Activated CD4-positive, alpha-beta T cell treated with anti-CD3 and anti-CD28 coated beads, Interleukin-2, amount 50 U/mL, for 16 hours (primary cell): Measurements from ENCODE around the gene C4orf50.

Experiments
- DNase-seq: peaks from one replicate; pipeline ENCODE4 v3.0.0-alpha.2; 2020

The C4orf50 gene

DNA sequence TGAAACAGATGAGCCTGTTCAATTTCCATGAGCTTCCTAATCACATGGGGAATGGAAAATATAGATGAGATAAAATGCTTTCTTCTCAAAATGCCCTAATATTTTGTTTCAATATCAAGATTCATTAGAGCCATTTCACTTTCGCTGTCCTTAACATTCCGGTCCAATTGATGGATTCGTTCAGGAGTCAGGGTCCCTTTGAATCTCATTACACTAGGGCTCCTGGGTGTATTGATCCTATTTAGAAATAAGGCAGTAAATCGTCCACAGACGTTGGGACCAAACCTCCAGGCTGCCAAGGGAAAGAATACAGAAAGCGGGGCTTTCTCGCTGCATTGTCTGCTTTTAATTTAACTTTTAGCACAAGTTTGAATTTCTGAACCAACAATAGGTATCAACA is 104.8 kb downstream of the C4orf50 start:
- no peak for DNase-seq

DNA sequence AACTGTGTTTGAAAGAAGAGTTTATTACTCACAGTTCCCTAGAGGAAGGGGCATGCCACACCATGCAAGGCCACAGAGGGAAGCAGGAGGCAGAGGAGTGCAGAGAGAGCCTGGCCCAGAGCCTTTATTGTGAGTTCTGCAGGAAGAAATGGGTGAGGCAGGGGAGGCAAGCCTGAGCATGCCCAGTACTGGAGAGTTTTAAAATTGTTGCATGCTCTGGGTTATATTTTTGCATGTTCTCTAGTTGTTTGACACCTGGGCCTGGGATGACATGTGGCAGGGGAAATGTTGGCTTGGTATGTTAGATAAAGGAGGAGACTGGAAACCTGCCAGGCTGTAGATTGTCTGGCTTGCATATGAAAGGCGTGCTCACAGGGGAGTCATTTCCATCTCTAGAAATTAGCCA is 105.6 kb downstream of the C4orf50 start:
- DNase-seq, result no peak

DNA sequence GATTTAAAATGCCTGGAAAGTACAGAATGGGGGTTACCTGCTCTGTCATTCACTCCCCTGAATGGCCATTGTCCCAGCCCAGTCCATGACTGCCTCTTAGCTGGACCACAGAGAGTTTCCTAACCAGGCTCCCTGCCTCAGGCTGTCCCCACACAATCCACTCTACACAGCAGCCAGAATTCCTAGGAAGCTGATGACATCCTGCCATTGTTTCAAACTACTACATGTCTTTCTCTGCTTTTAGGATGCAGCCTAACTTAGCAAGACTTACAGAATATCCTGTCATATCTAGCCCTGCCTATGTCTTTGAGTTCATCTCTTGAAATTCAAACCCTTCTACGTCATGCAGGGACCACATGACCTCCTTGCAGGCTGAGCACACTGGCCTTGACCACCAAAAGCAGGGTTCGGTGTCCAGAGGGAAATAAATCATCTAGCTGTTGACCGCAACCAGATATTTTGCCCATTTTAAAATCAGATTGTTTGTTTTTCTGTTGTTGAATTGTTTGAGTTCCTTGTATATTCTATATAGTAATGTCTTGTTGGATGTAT is 109.3 kb downstream of the C4orf50 start:
- DNase-seq, result no peak

DNA sequence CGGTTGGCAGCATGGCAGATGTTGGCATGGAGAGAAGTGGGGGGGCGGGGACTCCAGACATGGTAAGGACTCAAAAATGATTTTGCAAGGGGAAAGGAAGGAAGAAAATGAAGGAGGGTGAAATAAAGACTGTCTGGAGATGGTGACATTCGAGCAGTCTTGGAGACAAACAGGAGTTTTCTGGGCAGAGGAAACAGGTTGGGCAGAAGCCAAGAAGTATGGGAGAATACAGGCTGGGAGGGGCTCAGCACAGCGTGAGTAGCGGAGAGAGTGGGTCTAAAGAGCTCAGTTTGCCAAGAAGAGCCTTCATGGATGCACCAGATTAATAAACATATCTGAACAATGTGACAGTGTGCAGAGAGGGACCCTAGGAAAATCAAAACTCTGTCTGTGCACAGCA is 112.0 kb downstream of the C4orf50 start:
- DNase-seq, result no peak

DNA sequence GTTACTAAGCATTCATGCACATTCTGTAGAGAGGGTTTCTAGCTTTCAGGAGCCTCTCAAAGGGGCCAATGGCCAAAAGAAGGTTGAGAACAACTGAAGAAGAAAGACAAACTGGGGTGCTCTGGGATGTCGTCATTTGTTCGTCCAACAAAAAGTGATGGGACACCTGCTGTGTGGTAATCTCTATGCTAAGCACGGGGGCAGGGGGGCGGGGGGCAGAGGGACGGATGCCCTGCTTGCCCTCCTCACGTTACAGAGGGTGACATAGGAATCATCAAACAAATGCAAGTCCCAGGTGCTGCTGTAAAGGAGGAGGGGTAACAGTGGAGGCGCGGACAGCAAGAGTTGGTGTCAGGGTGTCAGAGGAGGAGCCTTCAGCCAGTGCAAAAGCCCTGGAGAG is 112.5 kb downstream of the C4orf50 start:
- no peak for DNase-seq

DNA sequence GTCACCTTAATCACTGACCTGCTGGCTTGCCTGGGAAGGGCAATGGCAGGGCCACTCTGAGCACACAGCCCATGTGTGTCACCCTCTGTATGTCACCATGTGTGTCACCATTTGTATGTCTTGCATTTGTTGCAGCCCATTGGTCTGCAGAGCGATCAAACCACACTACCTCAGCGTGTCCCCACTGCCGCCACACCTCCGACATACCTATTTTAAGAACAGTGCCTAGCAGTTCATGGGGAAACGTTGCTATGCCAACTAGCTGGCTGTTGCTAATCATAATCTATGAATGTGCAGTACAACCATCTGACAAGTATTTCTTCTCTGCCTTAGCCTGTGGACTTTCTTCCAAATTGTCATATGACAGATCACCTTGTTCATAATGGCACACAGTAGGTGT is 117.4 kb downstream of the C4orf50 start:
- no peak for DNase-seq

DNA sequence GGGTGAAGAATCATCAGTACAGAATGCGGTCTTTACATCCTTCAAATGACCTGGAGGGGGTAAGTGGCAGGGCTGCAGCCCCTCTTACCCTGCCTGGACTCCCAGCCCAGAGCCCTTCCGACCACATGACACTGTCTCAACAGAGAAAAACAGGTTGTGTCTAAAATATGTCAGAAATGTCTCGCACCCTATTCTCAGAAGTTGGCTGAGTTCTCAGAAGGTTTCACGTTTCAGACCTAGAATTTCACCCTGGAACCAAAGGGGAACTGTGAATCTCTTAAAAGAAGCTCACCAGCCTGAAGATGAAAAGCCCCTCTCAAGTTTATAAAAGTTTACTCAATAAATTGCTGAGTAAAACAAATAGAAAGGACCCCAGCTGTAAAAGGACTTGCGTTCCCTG is 118.3 kb downstream of the C4orf50 start:
- no peak for DNase-seq

DNA sequence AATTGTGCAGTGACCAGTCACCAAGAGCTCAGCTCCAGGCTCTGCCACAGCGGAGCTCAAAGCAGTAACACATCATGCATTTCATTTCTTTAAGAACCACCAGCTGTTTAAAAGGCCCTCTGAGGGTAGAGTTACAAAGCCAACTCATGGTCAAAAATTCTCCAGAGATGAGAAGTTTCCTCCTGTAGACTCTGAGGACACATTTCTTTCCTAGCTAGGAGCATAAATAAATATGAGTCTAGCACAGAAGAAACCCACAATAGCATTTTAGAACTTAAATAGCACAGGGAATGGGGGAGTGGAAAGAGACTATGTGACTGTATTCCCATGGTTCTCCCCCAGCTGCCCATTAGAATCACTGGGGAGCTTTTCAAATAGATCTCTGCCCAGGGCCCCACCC is 118.8 kb downstream of the C4orf50 start:
- DNase-seq, result no peak

DNA sequence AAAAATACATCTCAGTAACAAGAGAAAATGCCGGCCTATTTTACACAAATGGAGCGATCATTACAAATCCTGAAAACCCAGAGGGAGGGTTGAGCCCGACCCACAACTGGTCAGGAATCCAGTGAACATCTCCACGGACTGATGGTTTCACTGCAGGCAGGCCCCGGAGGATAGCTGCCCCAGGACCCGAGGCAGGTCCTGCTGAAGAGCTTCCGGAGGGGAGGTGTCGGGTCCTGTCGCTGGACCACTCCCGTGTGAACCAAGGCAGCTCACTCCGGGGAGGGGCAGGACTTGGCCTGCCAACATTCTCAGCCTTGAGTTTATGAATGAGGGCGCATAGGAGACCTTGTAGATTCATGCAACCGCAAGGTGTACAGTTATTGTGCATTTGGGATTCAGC is 120.6 kb downstream of the C4orf50 start:
- no peak for DNase-seq

DNA sequence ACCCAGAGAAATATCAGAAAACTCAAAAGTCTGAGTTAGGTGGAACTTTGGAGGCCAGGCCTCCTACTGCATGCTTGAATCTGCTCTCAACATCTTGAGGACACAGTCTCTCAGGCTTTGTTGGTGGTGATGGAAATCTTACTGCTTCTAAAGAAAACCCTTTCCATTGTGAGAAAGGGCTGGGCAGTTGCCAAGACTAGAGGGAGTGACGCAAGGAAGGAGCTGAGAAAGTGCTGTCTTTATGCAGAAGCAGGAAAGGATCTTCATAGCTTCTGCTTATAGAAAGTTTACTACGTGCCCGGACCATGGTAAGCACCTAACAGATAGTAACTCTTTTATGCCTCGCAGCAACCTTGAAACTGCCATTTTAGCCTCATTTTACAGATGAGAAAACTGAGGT is 122.9 kb downstream of the C4orf50 start:
- no peak for DNase-seq

DNA sequence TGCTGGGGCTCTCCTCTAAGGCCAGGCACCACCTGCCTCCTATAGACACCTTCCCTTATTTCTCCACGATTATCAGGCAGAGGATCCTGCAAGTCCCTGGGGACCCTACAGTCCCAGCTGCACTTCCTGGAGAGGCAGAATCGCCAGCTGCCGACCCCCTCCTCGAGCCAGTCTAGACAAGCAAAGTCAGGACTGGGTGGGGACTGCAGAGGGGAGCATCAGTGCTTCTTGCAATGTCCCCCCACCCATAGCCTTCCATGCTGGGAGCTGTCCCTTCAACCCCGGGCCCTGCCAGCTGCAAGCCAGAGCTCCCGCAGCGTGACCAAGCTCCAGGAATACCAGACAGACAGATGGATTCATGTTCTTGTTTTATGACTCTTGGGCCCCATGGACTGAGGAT is 124.0 kb downstream of the C4orf50 start:
- DNase-seq, result no peak

DNA sequence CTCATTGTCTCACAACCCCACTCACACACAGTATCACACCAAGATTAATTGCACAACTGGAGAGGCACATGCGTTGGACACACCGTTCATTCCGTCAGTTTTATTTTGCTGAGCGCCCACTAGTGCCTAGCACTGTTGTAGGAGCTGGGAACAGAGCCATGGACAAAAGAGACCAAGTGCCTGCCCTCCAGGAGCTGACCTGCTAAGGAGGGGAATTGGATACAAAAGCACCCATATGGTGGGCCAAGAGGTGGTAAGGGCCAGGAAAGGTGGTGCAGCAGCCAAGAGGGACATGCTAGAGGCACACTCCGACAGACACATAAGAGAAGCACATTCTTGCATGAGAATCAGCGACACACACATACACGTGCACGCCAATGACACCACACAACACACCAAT is 124.6 kb downstream of the C4orf50 start:
- DNase-seq, result no peak

DNA sequence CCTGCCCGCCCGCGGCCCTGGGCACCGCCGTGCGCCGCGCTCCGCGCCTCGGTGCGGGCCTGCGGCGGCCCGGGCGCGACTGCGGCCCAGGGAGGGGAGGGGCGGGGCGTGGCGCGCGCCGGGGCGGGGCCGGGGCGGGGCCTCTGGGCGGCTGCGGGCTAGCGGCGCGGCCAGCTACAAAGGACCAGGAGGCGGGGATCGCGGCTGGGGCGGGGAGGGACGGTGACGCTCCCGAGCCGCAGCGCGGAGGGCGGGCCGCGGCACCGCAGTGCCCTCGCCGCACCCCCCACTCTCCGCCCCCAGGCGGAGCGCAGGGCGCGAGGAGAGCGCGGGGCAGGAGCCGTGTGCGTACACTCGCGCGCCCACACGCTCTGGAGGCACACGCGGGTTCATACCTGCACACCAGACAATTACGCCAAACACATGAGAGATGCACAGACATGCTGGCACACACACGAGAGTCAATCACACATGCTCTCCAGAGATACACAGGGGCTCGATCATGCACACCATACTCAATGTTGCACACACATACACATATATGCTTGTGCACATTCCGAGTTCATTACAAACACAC is 125.1 kb downstream of the C4orf50 start, which contains the start of gene CRMP1:
Gene CRMP1, minus strand, starts transcription at position 83 of the 577 bp plus-strand sequence. CDS start 117 bp downstream, outside the sequence.
- no peak for DNase-seq

DNA sequence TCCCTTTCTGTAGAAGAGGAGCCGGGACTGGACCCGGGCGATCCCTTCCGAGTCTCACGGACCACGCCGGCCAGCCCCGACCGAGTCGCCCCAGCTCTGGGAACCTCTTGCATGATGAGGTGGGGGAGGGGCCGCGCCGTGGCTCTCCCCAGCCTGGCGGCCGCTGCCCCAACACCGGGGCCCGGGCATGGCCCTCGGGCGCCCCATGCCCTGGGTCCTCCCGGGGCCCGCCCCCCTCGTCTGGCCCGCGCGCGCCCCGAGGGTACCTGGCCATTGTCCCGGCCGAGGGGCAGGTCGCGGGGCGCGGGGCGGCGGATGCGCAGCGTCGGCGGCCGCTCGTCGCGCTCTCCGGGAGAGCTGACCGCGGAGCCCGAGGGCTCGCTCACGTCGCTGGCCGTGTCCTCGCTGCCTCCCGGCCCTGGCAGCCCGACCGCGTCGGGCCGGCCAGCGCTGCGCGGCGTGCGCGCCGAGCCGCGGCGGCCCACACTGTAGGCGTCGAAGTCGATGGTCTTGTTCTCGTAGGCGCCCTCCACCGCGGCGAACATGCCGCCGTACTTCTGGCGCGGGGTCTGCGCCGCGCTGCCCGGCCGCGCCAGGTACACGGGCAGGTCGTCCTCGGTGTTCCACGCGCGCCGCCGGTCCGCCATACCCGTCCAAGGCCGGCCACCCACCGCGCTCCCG is 125.8 kb downstream of the C4orf50 start:
- DNase-seq, result no peak

DNA sequence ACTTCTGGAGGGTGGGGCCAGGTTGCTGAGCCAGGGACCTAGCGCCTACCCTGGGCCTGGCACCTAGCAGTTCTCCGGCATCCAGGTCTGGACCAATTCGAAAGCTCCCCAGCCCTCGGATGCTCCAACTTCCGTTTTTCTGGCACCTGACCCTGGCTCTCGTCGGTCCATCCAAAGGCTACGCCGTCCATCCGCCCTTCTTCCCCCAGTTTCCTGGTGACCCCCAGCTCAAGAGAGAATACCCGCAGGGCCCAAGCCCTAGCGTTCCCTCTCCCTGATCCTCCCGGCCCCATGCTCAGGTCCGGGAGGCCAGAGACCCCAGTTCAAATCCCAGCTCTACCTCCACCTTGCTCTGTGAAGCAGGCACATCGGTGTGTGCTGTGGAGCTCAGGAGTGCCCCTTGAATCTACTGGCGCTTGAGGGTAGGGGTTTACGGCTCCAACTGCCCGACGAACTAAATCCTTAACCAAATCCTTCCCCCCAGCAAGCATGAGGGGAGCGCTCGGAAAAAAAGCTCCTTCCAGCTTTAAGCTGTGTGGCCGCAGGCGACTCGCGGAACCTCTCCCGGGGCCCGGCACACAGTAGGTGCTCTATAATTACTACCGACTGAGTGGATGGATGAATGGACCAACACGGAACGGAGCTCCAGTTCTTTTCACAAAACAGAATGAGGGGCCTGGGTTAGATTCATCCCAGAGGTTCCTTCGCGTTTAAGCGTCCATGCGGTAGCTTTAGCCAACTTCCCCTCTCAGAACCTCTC is 126.5 kb downstream of the C4orf50 start:
- DNase-seq, result no peak

DNA sequence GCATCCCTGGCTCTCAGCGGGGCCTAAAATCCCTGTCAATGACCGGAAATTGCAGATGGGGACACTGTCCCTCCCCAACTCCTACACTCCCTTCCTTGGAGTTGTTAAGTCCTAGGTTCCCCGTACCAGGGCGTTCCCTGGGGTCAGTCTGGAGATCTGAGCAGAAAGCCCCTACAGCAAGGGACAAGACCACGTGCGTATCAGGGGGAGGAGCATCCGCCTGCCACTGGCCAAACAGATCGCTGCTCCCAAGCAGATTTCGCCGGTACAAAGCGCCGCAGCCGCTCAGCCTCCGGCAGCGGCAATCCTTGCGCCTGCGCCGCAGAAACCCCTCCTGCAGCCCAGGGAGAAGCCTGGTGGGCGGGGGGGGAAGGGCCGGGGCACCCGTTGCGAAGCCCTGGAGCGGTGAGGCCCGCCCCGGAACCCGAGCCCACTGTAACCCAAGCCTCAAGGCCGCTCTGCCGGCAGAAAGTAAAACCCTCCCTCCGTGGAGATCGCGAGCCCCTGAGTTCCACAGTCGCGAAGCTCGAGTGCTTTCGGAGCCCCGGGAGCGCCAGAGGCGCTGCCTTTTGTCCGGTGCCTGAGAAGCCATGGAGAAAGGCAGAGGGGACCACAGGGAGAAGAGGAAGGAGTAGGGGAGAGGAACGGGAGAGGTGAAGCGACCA is 128.0 kb downstream of the C4orf50 start:
- DNase-seq, result no peak

DNA sequence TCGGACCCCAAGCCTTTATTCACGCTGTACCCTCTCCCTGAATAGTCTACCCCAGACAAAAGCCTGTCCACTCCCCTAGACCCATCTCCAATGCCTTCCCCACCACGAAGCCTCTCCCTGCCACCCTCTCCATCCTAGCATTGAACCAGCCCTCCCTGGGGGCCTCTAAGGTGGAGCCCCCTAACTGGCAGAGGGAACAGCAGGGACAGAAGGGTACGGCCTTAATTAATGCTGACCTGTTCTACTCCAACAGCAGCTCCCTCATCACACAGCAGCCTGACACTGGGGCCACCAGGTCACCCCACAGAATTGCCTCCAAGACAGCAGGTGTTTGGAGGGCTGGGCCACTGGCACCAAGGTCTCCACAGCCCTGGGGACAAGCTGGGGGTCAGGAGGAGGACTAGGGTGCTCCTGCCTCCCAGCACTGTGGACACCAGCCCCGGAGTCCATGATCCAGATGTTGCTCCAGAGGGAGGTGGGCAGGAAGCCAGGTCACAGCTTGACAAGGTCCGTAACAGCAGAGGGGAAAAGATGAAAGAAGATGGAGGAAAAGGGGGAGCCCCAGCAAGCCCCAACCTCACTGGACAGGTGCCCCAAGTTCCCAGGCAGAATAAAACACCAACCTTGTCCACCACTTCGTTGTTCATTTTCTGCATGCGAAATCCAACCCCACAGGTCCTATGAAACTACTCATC is 129.1 kb downstream of the C4orf50 start:
- DNase-seq, result no peak

DNA sequence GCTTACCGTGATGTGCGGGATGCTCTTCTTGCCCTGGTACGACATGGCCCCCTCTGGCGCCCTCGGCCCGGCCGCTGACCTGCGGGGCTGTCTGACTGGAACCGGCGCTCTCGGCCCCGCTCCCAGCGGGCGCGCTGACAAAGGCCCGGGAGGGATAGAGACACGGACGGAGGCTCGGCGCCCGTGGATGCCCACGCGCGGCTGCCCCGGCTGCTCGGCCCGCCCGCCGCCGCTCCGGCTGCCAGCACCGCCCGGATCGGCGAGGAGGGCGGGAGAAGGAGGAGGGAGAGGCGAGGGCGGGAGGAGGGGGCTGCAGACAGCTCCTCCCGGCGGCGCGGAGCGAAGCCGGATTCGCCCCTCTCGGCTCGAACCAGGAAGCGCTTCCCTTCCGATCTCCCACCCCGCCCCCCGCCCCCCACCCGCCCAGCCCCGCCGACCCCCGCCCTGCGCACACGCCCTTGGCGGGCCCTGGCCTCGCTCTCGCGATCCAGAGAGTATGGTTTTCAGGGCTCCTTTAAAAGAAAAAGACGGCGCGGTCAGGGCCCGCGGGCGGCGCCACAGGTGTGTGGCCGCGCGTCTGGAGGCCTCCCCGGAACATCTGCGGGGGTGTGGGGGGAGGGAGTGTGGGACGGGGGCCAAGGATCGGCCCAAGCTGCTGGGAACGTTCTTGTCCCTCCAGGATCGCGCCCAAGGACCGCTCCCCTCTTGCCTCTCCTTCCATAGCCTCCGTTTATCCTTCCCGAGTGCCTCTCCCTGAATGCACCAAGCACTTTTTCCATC is 129.8 kb downstream of the C4orf50 start:
- no peak for DNase-seq

DNA sequence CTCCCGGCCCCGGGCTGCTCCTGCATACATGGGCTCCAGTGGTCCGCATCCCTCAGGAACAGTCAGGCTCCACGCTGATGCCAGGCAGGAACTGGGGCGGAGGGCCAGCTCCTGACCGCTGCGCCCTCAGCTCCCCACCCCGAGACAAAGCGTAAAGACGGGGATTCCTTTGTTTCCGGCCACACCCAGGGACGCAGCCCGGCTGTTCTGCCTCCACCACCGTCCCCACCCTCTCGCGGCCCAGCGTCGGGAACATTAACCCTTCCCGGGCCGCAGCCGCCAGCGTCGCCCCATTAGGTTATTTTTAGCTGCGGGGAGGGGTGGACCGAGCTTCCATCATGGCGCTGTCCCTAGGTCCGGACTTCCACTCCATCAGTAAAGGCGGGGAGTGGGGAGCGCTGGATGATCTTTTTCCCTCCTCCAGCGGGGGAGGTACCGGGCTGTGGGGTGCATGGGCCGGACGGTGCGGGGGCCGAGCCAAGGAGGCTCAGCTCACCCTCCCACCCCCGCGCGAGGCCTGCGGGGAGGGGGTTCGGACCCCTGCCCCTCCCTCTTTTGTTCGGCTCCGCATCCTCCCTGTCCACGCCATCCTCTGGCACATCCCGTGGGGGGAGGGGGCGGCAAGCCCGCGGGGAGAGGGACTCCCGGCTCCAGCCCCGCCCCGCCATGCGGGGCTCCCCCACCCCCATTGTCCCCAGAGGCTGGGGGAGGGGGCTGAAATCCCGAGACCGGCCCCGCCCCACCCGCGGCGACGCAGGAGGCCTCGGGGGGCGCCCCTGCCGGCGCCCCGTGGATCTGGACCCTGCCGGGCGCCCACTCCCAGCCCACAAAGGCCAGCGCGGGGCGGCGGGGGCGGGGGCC is 130.6 kb downstream of the C4orf50 start:
- DNase-seq, result no peak

DNA sequence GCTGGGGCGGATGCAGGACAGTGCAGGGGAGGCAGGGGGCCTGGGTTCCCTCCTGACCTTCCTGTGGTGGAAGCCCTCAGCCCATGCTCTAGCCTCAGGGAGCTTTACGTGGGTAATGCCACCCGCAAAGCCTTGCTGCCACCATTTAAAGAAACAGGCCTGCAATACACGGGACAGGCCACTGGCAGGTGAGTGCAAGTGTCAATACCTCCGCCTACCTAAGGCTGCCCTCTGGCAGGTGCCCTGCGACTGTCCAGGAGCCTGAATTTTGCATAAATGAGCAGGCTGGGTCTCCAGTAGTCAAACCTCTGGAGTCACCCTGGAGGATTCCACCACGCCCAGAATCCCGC is 131.2 kb downstream of the C4orf50 start:
- DNase-seq, result no peak

DNA sequence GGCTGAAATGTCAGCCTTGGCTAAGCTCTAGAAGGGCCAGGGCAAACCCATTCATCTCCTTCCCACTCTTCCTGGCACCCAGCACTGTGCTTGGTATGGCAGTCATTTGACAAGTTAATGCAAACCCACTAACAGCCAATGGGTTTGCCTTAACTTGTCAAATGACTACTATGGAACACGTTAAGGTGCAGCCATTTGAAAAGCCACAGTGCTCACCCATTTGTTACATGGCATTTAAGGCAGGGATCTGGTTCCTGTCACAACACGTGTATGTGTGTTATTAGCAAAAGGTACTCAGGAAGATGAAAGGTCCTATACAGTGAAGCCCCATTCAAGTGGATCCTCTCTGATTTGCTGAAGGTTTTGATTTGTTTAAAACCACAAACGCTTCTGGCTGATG is 132.5 kb downstream of the C4orf50 start:
- DNase-seq, result no peak
